NT2/D1 (cell line): ENCODE measurements around the gene BRME1.

Source experiments
- SUZ12 ChIP-seq: IDR thresholded peaks from 2 replicates; pipeline ENCODE4 v1.6.1; 2011; ENCODE audit not compliant: insufficient read length, insufficient read depth; ENCODE audit errors: extremely low read depth
- YY1 ChIP-seq: IDR thresholded peaks from 2 replicates; pipeline ENCODE4 v1.6.1; 2011; ENCODE audit not compliant: insufficient read length, insufficient read depth
- ZNF274 ChIP-seq: IDR thresholded peaks from 2 replicates; pipeline ENCODE4 v1.6.1; 2011; ENCODE audit warnings: mild to moderate bottlenecking, low read depth, low read length

DNA sequence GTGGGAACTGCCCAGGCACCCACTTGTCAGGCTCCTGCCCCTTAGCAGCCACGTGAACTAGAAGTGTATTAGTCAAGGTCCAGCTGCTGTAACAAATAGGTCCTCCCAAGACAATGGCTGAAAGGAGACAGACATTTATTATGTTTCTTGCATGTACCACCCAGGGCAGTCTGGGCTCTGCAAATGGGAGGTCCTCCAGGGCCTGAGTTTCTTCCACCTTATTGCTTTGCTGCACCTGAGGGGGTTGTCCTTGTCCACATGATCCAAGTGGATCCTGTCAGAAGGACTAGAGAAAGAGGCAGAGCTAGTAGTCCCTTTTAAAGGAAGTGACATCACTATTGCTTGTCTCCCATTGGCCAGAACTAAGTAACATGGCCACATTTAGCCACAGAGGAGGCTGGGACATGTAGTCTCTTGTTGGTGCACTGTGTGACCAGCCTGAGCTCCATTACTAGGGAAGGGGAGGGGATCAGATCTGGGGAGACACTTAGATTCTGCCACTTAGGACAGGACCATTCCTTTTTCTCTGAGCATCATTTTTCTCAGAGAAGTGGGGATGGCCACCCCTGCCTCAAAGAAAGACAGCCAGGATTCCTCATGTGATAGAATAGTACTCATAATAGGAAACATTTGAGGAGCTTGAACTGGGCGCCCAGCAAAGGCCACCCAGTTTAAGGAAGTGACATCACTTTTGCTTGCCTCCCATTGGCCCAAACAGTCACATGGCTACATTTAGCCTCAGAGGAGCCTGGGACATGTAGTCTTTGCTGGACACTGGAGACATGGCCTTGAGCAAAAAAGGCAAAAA, 15.2 kb upstream of the BRME1 start:
- TF ChIP-seq YY1 (peak; percentile 29), SUZ12 (no peak), ZNF274 (no peak)
